ENCODE measurements around the gene ATAD3A. TPM values are rescaled to one million over a fixed set of nuclear protein-coding genes. Genes with fewer than 3 reads are reported as not detected.

ATAD3A gene
- total and polyA plus RNA-seq, 9 of the 15 experiments (the other 6 are each of a cell fraction or from before 2014, with no cell fraction given), result 0.10 to 173 (median 36.7) TPM

DNA sequence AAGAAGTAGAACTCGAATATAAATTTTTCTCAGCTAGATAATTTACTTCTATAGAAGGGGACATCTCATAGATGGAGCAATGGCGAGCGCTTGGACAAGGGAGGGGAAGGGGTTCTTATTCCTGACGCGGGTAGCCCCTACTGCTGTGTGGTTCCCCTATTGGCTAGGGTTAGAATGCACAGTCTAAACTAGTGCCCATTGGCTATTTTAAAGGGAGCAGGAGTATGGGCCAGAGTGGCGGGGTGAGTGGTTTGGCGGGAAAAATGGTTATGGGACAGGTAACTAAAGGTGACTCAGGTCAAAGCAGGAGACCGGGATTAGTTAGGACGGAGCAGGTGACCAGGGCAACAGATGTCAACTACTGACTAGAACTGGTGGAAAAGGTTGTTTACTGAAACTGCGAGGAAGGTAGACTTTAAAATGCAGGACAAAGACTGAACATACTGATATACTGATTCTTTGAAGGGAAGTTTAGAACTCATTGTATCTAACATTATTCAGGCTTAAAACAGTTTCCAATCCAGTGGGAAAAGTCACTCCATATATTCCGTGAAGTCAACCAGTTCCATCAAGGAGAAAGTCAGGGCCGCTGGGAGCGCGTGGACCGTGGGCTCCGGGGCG lies 940 bp upstream of the ATAD3A start (continued):
- TF ChIP-seq, protein P1, sequence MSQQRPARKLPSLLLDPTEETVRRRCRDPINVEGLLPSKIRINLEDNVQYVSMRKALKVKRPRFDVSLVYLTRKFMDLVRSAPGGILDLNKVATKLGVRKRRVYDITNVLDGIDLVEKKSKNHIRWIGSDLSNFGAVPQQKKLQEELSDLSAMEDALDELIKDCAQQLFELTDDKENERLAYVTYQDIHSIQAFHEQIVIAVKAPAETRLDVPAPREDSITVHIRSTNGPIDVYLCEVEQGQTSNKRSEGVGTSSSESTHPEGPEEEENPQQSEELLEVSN (IDR thresholded peaks at IDR 0.05; ENCODE audit: borderline replicate concordance in 1 of 2, extremely low read depth in 1 of 2, insufficient read depth in 1 of 2, insufficient read length in 1 of 2, low read depth in 1 of 2, low read length in 1 of 2, poor library complexity in 1 of 2, severe bottlenecking in 1 of 2), result peak in 1 of 2 experiments; percentile 61
- TF ChIP-seq NR2C2 (CRISPR knock-in tag; IDR thresholded peaks at IDR 0.05) (peak; percentile 25; the same call in 1 of the 2 replicates), NR2C2 (tag; IDR thresholded peaks at IDR 0.05) (no peak), L3MBTL2 (IDR thresholded peaks at IDR 0.05) (0 out of 2 replicates have a peak, but pooled peaks have one; percentile 60), MGA (IDR thresholded peaks at IDR 0.05) (peak; percentile 51), E2F3 (CRISPR knock-in tag; IDR thresholded peaks at IDR 0.05) (peak; percentile 90), ZZZ3 (IDR thresholded peaks at IDR 0.05) (peak; percentile 30; the same call in 1 of the 2 replicates), FOXM1 (IDR thresholded peaks at IDR 0.05; ENCODE audit: low read depth) (peak; percentile 98), FOXM1 (CRISPR knock-in tag; IDR thresholded peaks at IDR 0.05; ENCODE audit: low read depth) (peak; percentile 16; the same call in 1 of the 2 replicates), E2F5 (CRISPR knock-in tag; IDR thresholded peaks at IDR 0.05) (0 out of 2 replicates have a peak, but pooled peaks have one; percentile 25)

Measured in K562 (cell line).